Measurements from ENCODE around the gene SERPINB12.
A peak's percentile ranks its signal among the peaks of the same experiment; 100 is the strongest.

The SERPINB12 gene

DNA sequence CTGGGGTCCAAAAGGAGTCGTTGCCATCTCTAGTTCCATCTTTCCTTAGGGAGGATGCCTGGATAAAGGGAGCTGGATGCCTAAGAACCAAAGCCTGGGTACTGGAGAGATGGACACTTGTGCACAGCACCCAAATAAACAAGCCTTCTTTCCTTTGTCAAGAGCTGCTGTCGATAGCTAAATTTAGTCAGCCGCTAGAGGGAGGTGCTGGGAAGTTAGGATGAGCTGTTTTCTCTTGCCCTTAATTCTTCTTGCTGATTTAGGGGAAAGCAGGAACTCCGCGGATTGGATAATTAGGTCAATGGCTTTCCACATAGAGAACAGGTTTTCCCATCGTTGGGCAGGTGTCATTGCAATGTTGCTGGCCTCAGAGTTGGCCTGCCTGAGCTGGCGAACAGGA is 30.9 kb upstream of the SERPINB12 start:
- Histone ChIP-seq H3K27me3 (replicated peaks) (no peaks in the 10 kb centered on the region), H3K4me3 (ENCODE audit: low read depth, low read length) (no peak overlapping the region), H3K27ac (no peak overlapping the region), H3K36me3 (replicated peaks) (no peaks in the 10 kb centered on the region)
- TF ChIP-seq, protein P1, sequence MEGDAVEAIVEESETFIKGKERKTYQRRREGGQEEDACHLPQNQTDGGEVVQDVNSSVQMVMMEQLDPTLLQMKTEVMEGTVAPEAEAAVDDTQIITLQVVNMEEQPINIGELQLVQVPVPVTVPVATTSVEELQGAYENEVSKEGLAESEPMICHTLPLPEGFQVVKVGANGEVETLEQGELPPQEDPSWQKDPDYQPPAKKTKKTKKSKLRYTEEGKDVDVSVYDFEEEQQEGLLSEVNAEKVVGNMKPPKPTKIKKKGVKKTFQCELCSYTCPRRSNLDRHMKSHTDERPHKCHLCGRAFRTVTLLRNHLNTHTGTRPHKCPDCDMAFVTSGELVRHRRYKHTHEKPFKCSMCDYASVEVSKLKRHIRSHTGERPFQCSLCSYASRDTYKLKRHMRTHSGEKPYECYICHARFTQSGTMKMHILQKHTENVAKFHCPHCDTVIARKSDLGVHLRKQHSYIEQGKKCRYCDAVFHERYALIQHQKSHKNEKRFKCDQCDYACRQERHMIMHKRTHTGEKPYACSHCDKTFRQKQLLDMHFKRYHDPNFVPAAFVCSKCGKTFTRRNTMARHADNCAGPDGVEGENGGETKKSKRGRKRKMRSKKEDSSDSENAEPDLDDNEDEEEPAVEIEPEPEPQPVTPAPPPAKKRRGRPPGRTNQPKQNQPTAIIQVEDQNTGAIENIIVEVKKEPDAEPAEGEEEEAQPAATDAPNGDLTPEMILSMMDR (IDR thresholded peaks at IDR 0.05; ENCODE audit: low read depth, low read length, missing control alignments): peak; percentile 88
- in situ Hi-C loops (cut with HindIII; ENCODE audit: low pct_ligation_motif_present, low sequenced_read_pairs): no loop called here
- peak; percentile 27 for DNase-seq

DNA sequence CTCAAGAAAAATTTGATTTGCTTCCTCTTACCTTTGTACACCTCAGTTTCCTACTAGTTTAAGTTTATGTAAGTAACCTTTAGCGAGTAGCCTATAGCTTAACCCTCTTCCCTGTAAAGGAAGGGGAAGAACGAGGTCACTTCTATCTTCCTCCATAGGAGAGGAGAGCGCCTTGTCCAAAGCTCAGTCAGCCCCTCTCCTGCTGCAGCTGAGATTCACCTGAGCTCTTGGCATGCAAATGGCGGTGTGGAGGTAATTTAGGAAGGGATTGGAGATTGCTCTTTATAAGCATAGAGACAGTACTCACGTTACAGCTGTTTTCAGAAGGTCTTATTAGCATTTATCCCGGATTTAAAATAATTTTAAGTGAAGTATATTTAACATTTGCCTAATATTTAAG is 27.8 kb upstream of the SERPINB12 start:
- no peak for DNase-seq
- no peaks in the 10 kb centered on the region for H3K36me3 ChIP-seq (replicated peaks)
- TF ChIP-seq, protein P1 (IDR thresholded peaks at IDR 0.05; ENCODE audit: low read depth, low read length, missing control alignments): no peak
- no peak overlapping the region for H3K4me3 ChIP-seq (ENCODE audit: low read depth, low read length)
- in situ Hi-C loops (cut with HindIII; ENCODE audit: low pct_ligation_motif_present, low sequenced_read_pairs): no loop called here
- no peaks in the 10 kb centered on the region for H3K27me3 ChIP-seq (replicated peaks)
- H3K27ac ChIP-seq: no peak overlapping the region

DNA sequence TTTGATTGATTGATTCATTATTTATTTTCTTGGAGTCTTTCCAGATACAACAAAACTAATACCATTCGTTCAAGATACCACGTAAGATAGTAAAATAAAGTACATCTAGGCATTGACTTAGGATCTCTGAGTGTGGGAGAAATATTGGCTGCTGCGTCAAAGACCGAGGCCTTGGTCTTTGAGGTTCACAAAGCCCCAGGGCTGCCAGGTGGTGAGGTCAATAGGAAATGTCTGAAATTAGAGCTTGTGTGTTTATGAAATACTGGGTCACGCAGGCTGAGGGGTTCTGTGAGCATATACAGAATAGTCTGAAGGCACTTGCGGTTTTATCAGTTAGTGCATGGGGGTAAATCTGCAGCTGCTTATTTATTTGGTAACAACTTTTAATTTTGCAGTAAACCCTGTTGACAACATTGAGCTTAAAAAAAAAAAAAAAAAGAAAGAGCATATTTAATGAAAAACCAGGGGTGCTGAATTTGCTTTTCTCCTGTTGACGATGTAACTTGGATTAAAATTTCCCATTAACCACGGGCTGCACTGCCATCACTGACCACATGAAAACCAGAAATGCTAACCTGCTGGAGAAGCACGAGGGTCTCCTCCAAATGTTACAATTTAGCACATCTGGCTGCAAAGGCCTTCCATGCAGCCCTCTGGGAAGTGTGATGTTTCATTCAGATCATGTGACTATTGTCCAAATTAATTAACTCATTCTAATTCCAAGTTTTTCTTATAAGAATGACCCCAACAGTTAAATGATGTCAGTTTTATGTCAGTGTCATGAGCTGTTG is 27.1 kb upstream of the SERPINB12 start:
- DNase-seq: no peak
- Histone ChIP-seq H3K27me3 (replicated peaks) (no peaks in the 10 kb centered on the region), H3K27ac (no peak overlapping the region), H3K4me3 (ENCODE audit: low read depth, low read length) (no peak overlapping the region), H3K36me3 (replicated peaks) (no peaks in the 10 kb centered on the region)
- TF ChIP-seq, protein P1 (IDR thresholded peaks at IDR 0.05; ENCODE audit: low read depth, low read length, missing control alignments): peak; percentile 51
- in situ Hi-C loops (cut with HindIII; ENCODE audit: low pct_ligation_motif_present, low sequenced_read_pairs): no loop called here

DNA sequence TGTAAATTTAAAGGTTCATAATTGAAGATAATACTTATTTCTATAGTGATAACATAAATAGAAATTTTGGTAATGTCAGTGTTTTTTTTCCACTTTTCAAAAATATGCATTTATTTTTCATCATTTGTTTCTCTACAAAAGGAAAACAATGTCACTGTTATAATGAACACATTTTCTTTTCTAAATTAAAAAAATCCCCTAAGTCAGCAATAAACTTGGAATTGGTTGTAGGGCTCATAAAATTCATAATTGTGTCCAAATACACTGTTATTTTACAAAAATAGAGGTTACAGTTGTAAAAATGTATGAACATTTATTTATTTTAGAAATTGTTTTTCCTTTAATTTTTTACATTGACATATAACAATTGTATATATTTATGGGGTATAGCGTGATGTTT is 26.4 kb upstream of the SERPINB12 start:
- Histone ChIP-seq H3K4me3 (ENCODE audit: low read depth, low read length) (no peak overlapping the region), H3K27me3 (replicated peaks) (no peaks in the 10 kb centered on the region), H3K36me3 (replicated peaks) (no peaks in the 10 kb centered on the region), H3K27ac (no peak overlapping the region)
- TF ChIP-seq, protein P1 (IDR thresholded peaks at IDR 0.05; ENCODE audit: low read depth, low read length, missing control alignments): no peak
- DNase-seq: no peak
- in situ Hi-C loops (cut with HindIII; ENCODE audit: low pct_ligation_motif_present, low sequenced_read_pairs): no loop called here

DNA sequence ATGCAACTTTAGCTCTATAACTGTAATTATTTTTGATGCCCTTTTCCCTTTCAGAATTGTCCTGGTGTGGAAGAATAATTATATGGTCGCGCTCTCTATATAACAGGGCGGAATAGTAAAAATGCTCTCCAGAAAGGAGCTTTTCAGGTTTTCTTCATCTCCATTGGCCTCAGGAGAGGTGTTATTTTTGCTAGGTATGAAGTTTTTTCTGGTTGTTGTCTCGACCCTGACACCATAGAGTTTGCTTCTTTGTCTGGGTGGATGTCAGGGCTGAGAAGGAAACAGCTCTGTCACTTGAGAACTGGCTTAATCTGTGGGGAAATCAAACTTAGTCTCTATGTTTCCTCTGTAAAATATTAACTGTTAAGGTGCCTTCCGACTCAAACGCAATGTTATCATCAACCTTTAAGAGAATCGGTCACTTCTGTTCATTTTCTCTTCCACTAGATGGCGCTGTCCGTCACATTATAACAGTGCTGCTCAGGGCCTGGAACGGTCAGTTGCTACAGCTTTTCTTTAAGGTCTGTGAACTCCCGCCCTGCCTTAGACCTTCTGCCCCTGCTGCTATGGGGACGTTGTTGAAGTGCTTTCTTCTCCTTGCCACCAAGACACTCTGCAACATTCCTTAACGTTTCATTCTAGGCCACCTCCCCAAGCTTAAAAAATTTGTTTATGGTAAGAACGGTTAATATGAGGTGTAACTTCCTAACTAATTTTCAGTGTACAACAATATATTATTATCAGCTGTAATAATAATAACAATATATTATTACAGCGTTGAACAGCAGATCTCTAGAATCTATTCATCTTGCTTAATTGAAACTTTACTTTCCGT is 23.8 kb upstream of the SERPINB12 start:
- DNase-seq: peak; percentile 65
- H3K27ac ChIP-seq: no peak overlapping the region
- no peaks in the 10 kb centered on the region for H3K27me3 ChIP-seq (replicated peaks)
- TF ChIP-seq, protein P1 (IDR thresholded peaks at IDR 0.05; ENCODE audit: low read depth, low read length, missing control alignments): peak; percentile 67
- in situ Hi-C loops (cut with HindIII; ENCODE audit: low pct_ligation_motif_present, low sequenced_read_pairs): no loop called here
- no peaks in the 10 kb centered on the region for H3K36me3 ChIP-seq (replicated peaks)
- H3K4me3 ChIP-seq (ENCODE audit: low read depth, low read length): no peak overlapping the region
